HEK293 (cell line): Measurements from ENCODE around the gene ITGAL.

Experiments
- ATF2 ChIP-seq: fragments of 450-650 bp; formaldehyde crosslinking; IDR thresholded peaks from 2 replicates; pipeline ENCODE4 v1.5.1; 2016; ENCODE audit warnings: missing biosample characterization, missing genetic modification characterization, low read depth
- HOXD13 ChIP-seq: sonication (generic); formaldehyde crosslinking; IDR thresholded peaks from 2 replicates; pipeline ENCODE4 v1.8.0; 2022; ENCODE audit warnings: missing genetic modification reagents, borderline replicate concordance
- PRDM10 ChIP-seq: fragments of 450-650 bp; formaldehyde crosslinking; IDR thresholded peaks from 2 replicates; pipeline ENCODE4 v1.5.1; 2016; ENCODE audit warnings: missing biosample characterization, missing genetic modification characterization
- YY1 ChIP-seq: fragments of 450-650 bp; formaldehyde crosslinking; IDR thresholded peaks from 2 replicates; pipeline ENCODE4 v1.5.1; 2018; ENCODE audit warnings: missing biosample characterization, missing genetic modification characterization
- ZNF18 ChIP-seq: fragments of 450-650 bp; formaldehyde crosslinking; IDR thresholded peaks from 2 replicates; pipeline ENCODE4 v1.5.1; 2016; ENCODE audit warnings: missing biosample characterization, missing genetic modification characterization
- ZNF223 ChIP-seq: fragments of 450-650 bp; formaldehyde crosslinking; IDR thresholded peaks from 2 replicates; pipeline ENCODE4 v1.5.1; 2016; ENCODE audit warnings: missing biosample characterization, missing genetic modification characterization
- ZNF23 ChIP-seq: fragments of 450-650 bp; formaldehyde crosslinking; IDR thresholded peaks from 2 replicates; pipeline ENCODE4 v1.5.1; 2016; ENCODE audit warnings: missing biosample characterization, missing genetic modification characterization, borderline replicate concordance
- ZNF292 ChIP-seq: fragments of 450-650 bp; formaldehyde crosslinking; IDR thresholded peaks from 2 replicates; pipeline ENCODE4 v1.5.1; 2016; ENCODE audit warnings: low read depth, missing biosample characterization, missing genetic modification characterization, borderline replicate concordance
- ZNF558 ChIP-seq: fragments of 450-650 bp; formaldehyde crosslinking; IDR thresholded peaks from 2 replicates; pipeline ENCODE4 v1.5.1; 2016; ENCODE audit warnings: missing biosample characterization, missing genetic modification characterization
- ZNF571 ChIP-seq: fragments of 450-650 bp; formaldehyde crosslinking; IDR thresholded peaks from 2 replicates; pipeline ENCODE4 v1.5.0; 2017; ENCODE audit warnings: missing biosample characterization, missing genetic modification characterization
- TF ChIP-seq, protein P1 (sequence below): fragments of 450-650 bp; formaldehyde crosslinking; IDR thresholded peaks from 2 replicates; pipeline ENCODE4 v1.5.1; 2016; ENCODE audit warnings: missing biosample characterization, missing genetic modification characterization
- TF ChIP-seq, protein P2 (sequence below): fragments of 450-650 bp; formaldehyde crosslinking; conservative IDR thresholded peaks from 2 replicates; pipeline ENCODE4 v1.5.1; 2016; ENCODE audit warnings: low read depth, missing biosample characterization, missing genetic modification characterization

DNA sequence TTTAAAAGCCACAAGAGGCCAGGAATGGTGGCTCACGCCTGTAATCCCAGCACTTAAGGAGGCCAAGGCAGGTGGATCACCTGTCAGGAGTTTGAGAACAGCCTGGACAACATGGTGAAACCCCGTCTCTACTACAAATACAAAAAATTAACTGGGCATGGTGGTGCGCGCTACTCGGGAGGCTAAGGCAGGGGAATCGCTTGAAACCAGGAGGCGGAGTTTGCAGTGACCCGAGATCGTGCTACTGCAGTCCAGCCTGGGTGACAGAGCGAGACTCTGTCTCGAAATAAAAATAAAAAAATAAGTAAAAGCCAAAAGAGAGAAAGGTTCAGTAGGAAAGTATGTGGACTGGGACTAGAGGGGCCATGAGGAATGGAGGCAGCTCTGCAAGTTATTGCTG, 13.1 kb upstream of the ITGAL start:
- TF ChIP-seq ZNF23 (tag by site-specific recombination) (no peak), ZNF571 (tag by site-specific recombination) (no peak), HOXD13 (CRISPR knock-in tag) (no peak), ZNF292 (no peak), ZNF558 (tag by site-specific recombination) (no peak), ZNF18 (tag by site-specific recombination) (no peak), PRDM10 (tag by site-specific recombination) (no peak), YY1 (tag by site-specific recombination) (no peak), ZNF223 (tag by site-specific recombination) (no peak), ATF2 (tag by site-specific recombination) (no peak)
- TF ChIP-seq, protein P1, sequence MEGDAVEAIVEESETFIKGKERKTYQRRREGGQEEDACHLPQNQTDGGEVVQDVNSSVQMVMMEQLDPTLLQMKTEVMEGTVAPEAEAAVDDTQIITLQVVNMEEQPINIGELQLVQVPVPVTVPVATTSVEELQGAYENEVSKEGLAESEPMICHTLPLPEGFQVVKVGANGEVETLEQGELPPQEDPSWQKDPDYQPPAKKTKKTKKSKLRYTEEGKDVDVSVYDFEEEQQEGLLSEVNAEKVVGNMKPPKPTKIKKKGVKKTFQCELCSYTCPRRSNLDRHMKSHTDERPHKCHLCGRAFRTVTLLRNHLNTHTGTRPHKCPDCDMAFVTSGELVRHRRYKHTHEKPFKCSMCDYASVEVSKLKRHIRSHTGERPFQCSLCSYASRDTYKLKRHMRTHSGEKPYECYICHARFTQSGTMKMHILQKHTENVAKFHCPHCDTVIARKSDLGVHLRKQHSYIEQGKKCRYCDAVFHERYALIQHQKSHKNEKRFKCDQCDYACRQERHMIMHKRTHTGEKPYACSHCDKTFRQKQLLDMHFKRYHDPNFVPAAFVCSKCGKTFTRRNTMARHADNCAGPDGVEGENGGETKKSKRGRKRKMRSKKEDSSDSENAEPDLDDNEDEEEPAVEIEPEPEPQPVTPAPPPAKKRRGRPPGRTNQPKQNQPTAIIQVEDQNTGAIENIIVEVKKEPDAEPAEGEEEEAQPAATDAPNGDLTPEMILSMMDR (tag by site-specific recombination): no peak
- TF ChIP-seq, protein P2, sequence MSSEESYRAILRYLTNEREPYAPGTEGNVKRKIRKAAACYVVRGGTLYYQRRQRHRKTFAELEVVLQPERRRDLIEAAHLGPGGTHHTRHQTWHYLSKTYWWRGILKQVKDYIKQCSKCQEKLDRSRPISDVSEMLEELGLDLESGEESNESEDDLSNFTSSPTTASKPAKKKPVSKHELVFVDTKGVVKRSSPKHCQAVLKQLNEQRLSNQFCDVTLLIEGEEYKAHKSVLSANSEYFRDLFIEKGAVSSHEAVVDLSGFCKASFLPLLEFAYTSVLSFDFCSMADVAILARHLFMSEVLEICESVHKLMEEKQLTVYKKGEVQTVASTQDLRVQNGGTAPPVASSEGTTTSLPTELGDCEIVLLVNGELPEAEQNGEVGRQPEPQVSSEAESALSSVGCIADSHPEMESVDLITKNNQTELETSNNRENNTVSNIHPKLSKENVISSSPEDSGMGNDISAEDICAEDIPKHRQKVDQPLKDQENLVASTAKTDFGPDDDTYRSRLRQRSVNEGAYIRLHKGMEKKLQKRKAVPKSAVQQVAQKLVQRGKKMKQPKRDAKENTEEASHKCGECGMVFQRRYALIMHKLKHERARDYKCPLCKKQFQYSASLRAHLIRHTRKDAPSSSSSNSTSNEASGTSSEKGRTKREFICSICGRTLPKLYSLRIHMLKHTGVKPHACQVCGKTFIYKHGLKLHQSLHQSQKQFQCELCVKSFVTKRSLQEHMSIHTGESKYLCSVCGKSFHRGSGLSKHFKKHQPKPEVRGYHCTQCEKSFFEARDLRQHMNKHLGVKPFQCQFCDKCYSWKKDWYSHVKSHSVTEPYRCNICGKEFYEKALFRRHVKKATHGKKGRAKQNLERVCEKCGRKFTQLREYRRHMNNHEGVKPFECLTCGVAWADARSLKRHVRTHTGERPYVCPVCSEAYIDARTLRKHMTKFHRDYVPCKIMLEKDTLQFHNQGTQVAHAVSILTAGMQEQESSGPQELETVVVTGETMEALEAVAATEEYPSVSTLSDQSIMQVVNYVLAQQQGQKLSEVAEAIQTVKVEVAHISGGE (tag by site-specific recombination): no peak
